HG02623 (cell line): ENCODE data around the gene MAP4K4.

Experiments used
- ATAC-seq: cut with Tn5 transposase; IDR thresholded peaks from one replicate; pipeline ENCODE4 v1.9.1; 2021; ENCODE audit warnings: moderate library complexity; ENCODE audit not compliant: unreplicated experiment

MAP4K4 gene

GRCh38 chr2:101692041-101692440 lies 5.5 kb upstream of the MAP4K4 start:
- no peak for ATAC-seq

GRCh38 chr2:101692766-101693165 lies 4.7 kb upstream of the MAP4K4 start:
- no peak for ATAC-seq

- no peak for ATAC-seq
Observed at GRCh38 chr2:101693991-101694588, 3.4 kb upstream of the MAP4K4 start.

- no peak for ATAC-seq
Observed at GRCh38 chr2:101696272-101697123, 1.0 kb upstream of the MAP4K4 start.

GRCh38 chr2:101698014-101698843 lies 722 bp downstream of the MAP4K4 start:
- ATAC-seq, result peak; percentile 23

GRCh38 chr2:101698844-101699754 lies 1.6 kb downstream of the MAP4K4 start:
- ATAC-seq, result no peak

- no peak for ATAC-seq
Observed at GRCh38 chr2:101699755-101700461, 2.4 kb downstream of the MAP4K4 start.

GRCh38 chr2:101704046-101704466 lies 6.5 kb downstream of the MAP4K4 start:
- no peak for ATAC-seq

GRCh38 chr2:101704816-101705578 lies 7.5 kb downstream of the MAP4K4 start:
- no peak for ATAC-seq

GRCh38 chr2:101706121-101706818 lies 8.8 kb downstream of the MAP4K4 start:
- no peak for ATAC-seq

GRCh38 chr2:101706819-101707177 lies 9.3 kb downstream of the MAP4K4 start:
- peak; percentile 69 for ATAC-seq

GRCh38 chr2:101710036-101710435 lies 12.5 kb downstream of the MAP4K4 start:
- ATAC-seq, result no peak

GRCh38 chr2:101710471-101711318 lies 13.2 kb downstream of the MAP4K4 start:
- ATAC-seq, result no peak

- ATAC-seq, result no peak
Observed at GRCh38 chr2:101714118-101714517, 16.6 kb downstream of the MAP4K4 start.

GRCh38 chr2:101717071-101717845 lies 19.8 kb downstream of the MAP4K4 start:
- ATAC-seq, result peak; percentile 81

GRCh38 chr2:101718479-101718878 lies 21.0 kb downstream of the MAP4K4 start:
- no peak for ATAC-seq

- ATAC-seq, result no peak
Observed at GRCh38 chr2:101718993-101719571, 21.6 kb downstream of the MAP4K4 start.
